ENCODE data around the gene SPEN. TPM values are rescaled to one million over a fixed set of nuclear protein-coding genes. Genes with fewer than 3 reads are reported as not detected.

Gene SPEN
- total RNA-seq, 4 donors from 2014 or later: 18.8 to 104 (median 73.8) TPM

- Histone ChIP-seq H3K4me3 (no peak overlapping the region), H3K27me3 (no peaks in the 10 kb centered on the region), H3K4me1 (peaks cover 9 to 11% of the 10 kb centered on the region in 2 donors), H3K9me3 (no peaks in the 10 kb centered on the region), H3K27ac (peak overlapping the region; percentile 91 to 99), H3K36me3 (no peaks in the 10 kb centered on the region)
- intact Hi-C loops (cut with DNase I; ENCODE audit: low total_unique reads): no loop called here
- TF ChIP-seq CTCF (IDR thresholded peaks at IDR 0.05) (no peak), POLR2A (IDR thresholded peaks at IDR 0.05) (no peak)
- no peak for DNase-seq
Observed at GRCh38 chr1:15851210-15852035, 3.9 kb downstream of the SPEN start.

GRCh38 chr1:15852036-15852827 is 4.7 kb downstream of the SPEN start:
- Histone ChIP-seq H3K36me3 (no peaks in the 10 kb centered on the region), H3K4me3 (no peak overlapping the region), H3K4me1 (peaks cover 9 to 11% of the 10 kb centered on the region in 2 donors), H3K9me3 (no peaks in the 10 kb centered on the region), H3K27ac (peak overlapping the region; percentile 9 to 99), H3K27me3 (no peaks in the 10 kb centered on the region)
- DNase-seq: no peak
- TF ChIP-seq CTCF (IDR thresholded peaks at IDR 0.05) (no peak), POLR2A (IDR thresholded peaks at IDR 0.05) (no peak)
- intact Hi-C loops (cut with DNase I; ENCODE audit: low total_unique reads): no loop called here

DNA sequence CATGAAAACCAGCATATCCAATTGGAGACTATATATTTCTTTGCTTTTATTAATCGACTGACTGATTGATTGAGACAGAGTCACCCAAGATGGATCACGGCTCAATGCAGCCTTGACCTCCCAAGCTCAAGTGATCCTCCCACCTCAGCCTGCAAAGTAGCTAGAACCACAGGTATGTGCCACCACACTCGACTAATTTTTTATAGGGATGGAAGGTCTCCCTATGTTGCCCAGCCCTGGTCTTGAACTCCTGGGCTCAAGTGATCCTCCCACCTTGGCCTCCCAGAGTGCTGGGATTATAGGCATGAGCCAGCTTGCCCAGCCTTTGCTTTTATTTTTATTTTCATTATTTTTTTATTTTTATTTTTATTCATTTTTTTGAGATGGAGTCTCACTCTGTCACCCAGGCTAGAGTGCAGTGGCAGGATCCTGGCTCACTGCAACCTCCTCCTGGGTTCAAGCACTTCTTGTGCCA is 5.4 kb downstream of the SPEN start:
- H3K4me3 ChIP-seq: no peak overlapping the region
- no peak for DNase-seq
- no peaks in the 10 kb centered on the region for H3K27me3 ChIP-seq
- peaks cover 9 to 11% of the 10 kb centered on the region in 2 donors for H3K4me1 ChIP-seq
- intact Hi-C loops (cut with DNase I; ENCODE audit: low total_unique reads): no loop called here
- H3K9me3 ChIP-seq: no peaks in the 10 kb centered on the region
- H3K36me3 ChIP-seq: no peaks in the 10 kb centered on the region
- TF ChIP-seq POLR2A (IDR thresholded peaks at IDR 0.05): no peak
- no peak for TF ChIP-seq CTCF (IDR thresholded peaks at IDR 0.05)
- H3K27ac ChIP-seq: peak overlapping the region in 1 of 2 donors; percentile 99

- peaks cover 5 to 10% of the 10 kb centered on the region in 2 donors for H3K4me1 ChIP-seq
Observed at GRCh38 chr1:15856888-15857287, 9.4 kb downstream of the SPEN start.

More at GRCh38 chr1:15856888-15857287, 9.4 kb downstream of the SPEN start:
- TF ChIP-seq CTCF (IDR thresholded peaks at IDR 0.05) (no peak), POLR2A (IDR thresholded peaks at IDR 0.05) (no peak)
- H3K36me3 ChIP-seq: no peaks in the 10 kb centered on the region
- no peak for DNase-seq
- no peaks in the 10 kb centered on the region for H3K27me3 ChIP-seq
- H3K9me3 ChIP-seq: no peaks in the 10 kb centered on the region
- intact Hi-C loops (cut with DNase I; ENCODE audit: low total_unique reads): no loop called here
- H3K4me3 ChIP-seq: no peak overlapping the region
- H3K27ac ChIP-seq: no peak overlapping the region

Measured in uterus (tissue), 4 donors.